HG02678 (cell line): ENCODE measurements around the gene AARS2.

ENCODE experiments used
- ATAC-seq: cut with Tn5 transposase; IDR thresholded peaks from one replicate; pipeline ENCODE4 v1.9.1; 2021; ENCODE audit warnings: mild to moderate bottlenecking, moderate library complexity; ENCODE audit not compliant: unreplicated experiment

AARS2 gene

GRCh38 chr6:44301782-44302564 is 11.2 kb downstream of the AARS2 start:
- ATAC-seq, result no peak

DNA sequence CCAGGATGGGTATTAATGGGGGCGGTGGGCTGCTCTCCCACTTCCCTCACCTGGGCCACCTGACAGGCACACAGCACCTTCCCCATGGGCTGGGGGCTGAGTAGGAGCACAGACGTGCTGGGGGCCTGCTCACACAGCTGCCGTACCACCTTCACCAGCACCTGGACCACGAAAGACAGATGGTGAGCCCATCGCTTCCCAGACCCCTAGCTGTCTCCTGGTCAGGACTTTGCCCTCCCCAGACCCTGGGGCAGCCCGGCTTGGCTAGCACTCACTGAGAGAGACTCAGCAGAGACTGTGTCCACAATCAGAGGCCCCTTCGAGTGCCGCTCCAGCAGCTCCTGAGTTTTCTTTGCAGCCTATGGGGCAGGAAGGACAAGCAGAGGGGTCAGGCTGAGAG is 12.0 kb downstream of the AARS2 start:
- no peak for ATAC-seq

GRCh38 chr6:44300292-44300823 is 12.8 kb downstream of the AARS2 start:
- ATAC-seq, result no peak

DNA sequence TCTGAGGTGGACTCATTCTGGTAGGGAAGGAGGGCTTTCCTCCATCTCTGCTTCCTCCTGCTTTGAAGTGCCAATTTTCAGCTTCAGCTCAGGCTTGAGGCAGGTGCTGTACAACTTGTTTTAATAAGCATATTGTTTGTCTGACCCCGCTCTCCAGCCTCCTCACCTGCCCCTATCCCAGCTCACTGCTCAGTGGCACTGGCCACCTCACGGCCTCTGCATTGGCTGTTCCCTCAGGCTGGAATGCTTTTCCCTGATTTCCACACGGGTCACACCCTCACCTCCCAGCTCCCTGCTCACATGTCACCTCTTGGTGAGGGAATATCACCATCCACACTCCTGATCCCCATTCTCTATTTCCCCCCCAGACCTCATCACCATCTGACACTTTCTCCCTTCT is 14.3 kb downstream of the AARS2 start:
- no peak for ATAC-seq

DNA sequence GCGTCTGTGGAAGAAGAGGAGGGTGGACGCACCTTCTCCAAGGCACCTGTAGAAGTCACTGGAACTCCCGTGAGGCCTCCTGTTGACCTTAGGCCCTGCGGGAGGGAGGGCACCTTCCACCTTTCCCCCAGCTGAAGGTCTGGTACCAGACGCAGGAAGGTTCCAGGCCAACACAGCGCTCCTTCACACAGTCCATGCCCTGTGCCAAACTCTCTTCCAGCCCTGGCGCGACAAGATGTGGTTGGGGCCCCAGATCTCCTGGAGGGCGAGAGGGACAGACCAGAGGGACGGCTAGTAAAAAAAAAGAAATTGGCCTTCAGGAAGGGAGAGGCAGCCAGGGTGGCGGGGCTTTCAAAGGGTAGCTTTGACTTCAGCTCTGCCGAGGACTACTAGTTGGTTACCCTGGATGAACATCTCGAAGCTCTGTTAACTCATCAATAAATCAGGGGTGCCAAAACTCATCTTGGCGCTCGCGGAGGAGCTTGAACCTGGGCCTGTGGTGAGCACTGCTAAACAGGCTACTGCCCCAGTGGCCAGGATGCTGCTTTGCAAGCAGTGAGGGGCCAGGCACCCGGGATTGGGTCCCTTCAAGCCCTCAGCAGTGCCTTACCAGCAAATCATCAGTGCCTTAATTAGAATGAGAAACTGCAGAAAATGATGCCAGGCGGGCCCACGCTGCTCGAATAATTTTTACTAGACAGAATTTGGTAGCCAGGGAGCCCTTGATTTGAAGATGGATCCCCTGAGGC is 14.9 kb downstream of the AARS2 start:
- no peak for ATAC-seq

- no peak for ATAC-seq
Measured at GRCh38 chr6:44297063-44298038, 15.8 kb downstream of the AARS2 start.

- ATAC-seq, result no peak
Measured at GRCh38 chr6:44294832-44295791, 18.0 kb downstream of the AARS2 start.

- no peak for ATAC-seq
Measured at GRCh38 chr6:44292661-44293365, 20.3 kb downstream of the AARS2 start.

DNA sequence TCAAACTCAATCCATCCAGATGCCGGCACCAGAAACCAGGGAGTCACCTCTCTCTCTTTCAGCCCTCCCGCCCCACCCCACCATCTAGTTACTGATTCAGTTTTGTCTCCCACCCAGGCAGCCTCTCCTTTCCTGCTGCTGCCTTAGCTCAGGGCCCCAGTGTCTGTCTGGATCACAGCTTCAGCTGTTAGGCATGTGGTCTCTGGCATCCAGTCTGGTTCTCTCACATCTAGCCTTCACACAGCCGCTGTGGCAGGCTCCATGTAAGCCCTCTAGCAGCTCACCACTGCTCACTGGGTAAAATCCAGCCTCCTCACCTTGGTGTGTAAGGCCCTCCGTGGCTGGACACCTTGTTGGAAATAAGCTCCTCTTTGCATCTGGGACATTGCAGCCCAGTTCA is 21.3 kb downstream of the AARS2 start:
- ATAC-seq, result no peak

GRCh38 chr6:44289726-44290260 is 23.4 kb downstream of the AARS2 start:
- ATAC-seq, result no peak

DNA sequence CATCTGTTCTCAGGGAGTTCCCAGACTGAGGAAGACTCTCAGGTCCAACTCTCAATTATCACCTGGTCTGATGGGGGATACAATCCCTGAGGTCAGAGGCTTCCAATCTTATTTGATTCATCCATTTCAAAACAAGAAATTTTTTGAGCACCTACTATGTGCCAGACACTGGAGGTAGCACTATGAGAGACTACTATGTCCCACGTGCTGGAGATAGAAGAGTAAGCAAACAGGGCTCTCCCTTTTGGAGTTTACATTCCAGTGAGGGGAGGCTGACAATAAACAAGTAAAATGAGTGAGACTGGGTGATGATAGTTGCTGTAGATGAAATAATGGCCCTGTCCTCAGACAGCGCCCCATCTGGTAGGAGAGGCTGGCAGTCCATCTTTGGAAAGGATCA is 26.4 kb downstream of the AARS2 start:
- ATAC-seq, result no peak

DNA sequence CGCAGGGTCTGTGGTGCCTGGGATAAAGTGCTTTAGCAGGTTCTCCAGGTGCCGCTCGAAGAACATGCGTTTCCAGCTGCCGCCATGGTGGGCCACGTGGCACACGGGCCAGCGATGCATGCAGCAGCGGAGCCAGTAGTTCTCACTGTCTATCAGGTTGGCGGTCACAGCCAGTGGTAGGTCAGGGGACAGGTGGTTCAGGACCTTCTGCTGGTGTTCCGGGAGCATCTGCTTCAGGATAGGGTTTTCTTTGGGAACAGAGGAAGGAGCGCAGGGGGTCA is 26.9 kb downstream of the AARS2 start:
- ATAC-seq, result no peak

DNA sequence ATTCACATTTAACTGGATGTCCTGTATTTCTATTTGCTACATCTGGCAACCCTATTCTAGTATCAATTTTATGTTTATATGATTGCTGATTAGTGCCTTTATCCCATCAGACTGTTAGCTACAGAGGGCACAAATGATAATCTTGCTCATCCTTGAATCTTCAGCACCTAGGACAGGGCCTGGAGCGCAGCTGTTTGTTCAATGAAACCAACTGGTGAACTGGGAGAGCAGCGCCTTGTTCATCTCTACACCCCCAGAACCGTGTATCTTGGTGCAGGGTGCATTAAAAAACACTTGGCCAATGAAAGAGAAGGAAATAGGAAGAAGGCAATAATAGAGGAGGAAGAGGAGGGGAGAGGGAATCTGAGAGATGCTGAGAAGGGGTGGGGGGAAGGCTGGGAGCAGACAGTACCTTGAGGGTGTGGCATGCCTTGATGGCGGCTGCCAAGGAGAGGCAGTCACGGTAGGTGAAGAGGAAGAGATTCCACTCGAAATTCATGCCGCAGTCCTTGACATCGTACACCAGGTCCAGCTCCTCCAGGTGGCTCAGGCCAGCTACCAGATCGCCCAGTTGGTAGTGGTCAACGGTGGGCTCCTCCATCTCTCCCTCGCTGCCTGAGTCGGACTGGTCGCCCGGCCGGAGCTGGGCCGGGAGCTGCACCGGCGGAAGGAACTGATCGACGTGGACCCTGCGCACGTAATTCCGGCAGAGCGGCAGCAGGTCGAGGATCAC is 27.4 kb downstream of the AARS2 start:
- no peak for ATAC-seq

DNA sequence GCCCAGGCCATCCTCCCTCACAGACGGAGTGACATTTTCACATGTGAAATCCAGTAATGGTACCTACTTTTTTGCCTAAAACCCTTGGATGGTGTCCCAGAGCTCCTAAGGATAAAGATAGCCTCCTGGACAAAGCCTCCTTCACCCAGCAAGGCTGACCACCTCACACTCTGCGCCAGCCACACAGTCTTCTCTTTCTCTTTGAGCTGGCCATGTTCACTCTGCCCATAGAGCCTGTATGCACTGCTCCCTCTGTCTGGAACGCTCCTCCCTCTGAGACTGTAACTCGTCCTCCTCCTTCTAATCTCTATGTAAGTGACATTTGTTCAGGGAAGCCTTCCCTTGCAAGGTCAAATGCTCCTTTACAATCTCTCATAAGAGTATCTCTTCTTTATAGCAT is 28.3 kb downstream of the AARS2 start:
- no peak for ATAC-seq

DNA sequence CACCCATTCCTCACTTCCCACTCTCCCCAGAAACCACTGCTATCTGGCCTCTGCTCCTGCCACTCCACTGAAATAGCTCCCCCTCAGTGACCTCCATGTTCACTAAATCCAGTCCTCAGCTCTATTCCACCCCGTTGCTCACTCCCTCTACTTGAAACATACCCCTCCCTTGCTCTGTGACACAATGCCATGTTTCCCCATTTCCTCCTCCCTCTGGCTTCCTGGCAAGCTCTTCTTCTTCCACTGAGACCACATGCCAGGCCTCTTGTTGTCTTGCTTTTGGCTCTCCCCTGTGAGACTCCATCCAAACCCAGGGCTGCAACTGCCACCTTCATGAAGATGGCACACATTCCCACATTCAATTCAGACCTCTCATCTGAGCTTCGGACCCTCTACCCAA is 29.0 kb downstream of the AARS2 start:
- ATAC-seq, result no peak

GRCh38 chr6:44278774-44279697 is 34.1 kb downstream of the AARS2 start:
- ATAC-seq, result no peak

DNA sequence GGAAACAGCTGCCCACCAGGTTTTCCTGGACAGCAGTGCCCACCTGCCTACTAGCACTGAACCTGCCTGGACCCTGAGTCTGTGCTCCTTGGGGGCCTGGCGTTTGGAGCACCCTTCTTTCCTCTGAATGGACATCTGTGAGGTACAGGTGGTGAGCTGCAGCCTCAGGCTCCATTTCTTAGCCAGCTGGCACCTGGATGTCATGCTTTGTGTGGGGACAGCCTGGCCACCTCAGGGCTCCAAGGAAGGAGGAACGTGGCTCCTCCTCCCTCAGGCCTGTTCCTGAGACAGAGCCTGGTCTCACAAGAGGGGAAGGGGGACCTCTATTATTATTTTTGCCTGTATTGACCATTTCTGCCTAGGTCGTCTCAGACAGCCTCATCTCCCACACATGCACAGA is 34.8 kb downstream of the AARS2 start:
- ATAC-seq, result no peak
